BLaER1 treated with 17β-estradiol and CSF1 and Interleukin-3, amounts not matched to agents 10 nM and 100 nM (cell line): ENCODE results near the gene RPIA.
"Not testable (repeated sequence)": the region's sequence is repeated elsewhere in the genome, so short reads cannot be mapped to it uniquely, and the experiment has no call there.

ENCODE experiments used
- H3K27ac ChIP-seq, 11 experiments: shearing (Covaris generic); formaldehyde crosslinking; 2 replicates each; pipeline ENCODE4 v1.8.1; 2022
- H3K27me3 ChIP-seq, 11 experiments: shearing (Covaris generic); formaldehyde crosslinking; 2 replicates each; pipeline ENCODE4 v1.8.1; 2022
- H3K36me3 ChIP-seq, 11 experiments: shearing (Covaris generic); formaldehyde crosslinking; 2 replicates each; pipeline ENCODE4 v1.8.1; 2022
- H3K4me1 ChIP-seq, 10 experiments: shearing (Covaris generic); formaldehyde crosslinking; 2 replicates each; pipeline ENCODE4 v1.8.1; 2022
- H3K4me2 ChIP-seq, 11 experiments: shearing (Covaris generic); formaldehyde crosslinking; 2 replicates each; pipeline ENCODE4 v1.8.1; 2022
- H3K4me3 ChIP-seq, 10 experiments: shearing (Covaris generic); formaldehyde crosslinking; 2 replicates each; pipeline ENCODE4 v1.8.1; 2022
- H3K9ac ChIP-seq, 11 experiments: shearing (Covaris generic); formaldehyde crosslinking; 2 replicates each; pipeline ENCODE4 v1.8.1; 2022
- H3K9me3 ChIP-seq, 11 experiments: shearing (Covaris generic); formaldehyde crosslinking; replicated peaks in 1 of 11; 2 replicates each; pipeline ENCODE4 v1.8.1; 2022
- H4K20me1 ChIP-seq, 11 experiments: shearing (Covaris generic); formaldehyde crosslinking; 2 replicates each; pipeline ENCODE4 v1.8.1; 2022
- Cebpa-rat ChIP-seq, 11 experiments: shearing (Covaris generic); IDR thresholded peaks; 2 replicates each; pipeline ENCODE4 v1.8.1; 2022

The RPIA gene

GRCh38 chr2:88753833-88754584, 62.5 kb downstream of the RPIA start:
- TF ChIP-seq Cebpa-rat (IDR thresholded peaks at IDR 0.05) = 0 out of 22 replicates have a peak, but pooled peaks of 1 of the 11 experiments have one; percentile 42
- Histone ChIP-seq H3K9ac (peak overlapping the region in 1 of 11 experiments; percentile 32; a peak in 1 of 22 replicates), H3K4me3 (no peak overlapping the region), H3K27ac (peak overlapping the region in 3 of 11 experiments; percentile 33 to 64 (median 35); a peak in 5 of 22 replicates), H3K27me3 (no peaks in the 10 kb centered on the region), H3K4me1 (peaks cover 0 to 17% (median 13%) of the 10 kb centered on the region in 10 experiments; a peak in 15 of 20 replicates), H3K4me2 (peak overlapping the region in 8 of 11 experiments; percentile 27 to 70 (median 44); a peak in 16 of 22 replicates), H4K20me1 (no peaks in the 10 kb centered on the region), H3K9me3 (peaks cover 14 to 28% (median 23%) of the 10 kb centered on the region in 11 experiments), H3K36me3 (peaks cover 36 to 68% (median 52%) of the 10 kb centered on the region in 11 experiments)

DNA sequence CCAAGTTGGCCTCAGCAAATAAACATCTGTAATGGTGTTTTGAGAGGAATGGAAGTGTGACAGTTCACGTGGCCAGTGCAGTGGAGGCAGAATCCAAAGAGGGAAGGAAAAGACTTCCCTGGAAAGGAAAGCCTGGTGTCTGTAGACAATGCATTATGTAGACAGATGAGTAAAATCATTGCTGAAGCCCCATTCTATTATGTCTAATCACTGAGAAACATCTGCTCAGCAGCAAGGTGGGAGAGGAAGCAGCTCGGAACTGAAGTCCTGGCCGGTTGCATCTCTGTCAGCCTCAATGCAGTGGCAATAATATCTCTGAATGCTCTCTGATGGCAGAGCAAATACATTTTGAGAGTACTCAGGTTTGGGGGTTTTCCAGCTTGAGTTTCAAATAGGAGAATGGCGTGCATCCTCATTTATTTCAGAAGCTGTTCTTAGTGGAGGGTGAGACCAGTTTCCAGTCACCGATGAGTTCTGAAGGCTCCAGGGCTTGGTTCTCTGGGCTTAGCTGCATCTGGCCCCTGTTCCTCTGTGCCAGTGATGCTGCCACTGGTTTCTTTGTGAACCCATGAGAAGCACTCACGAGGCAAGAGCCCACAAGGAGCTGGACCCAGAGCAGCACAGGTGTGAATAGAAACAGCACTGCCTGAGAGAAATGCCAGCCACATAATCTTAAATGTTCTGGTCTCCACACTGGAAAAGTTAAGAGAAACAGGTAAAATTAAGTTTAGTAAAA, 63.3 kb downstream of the RPIA start:
- peaks cover 0 to 17% (median 13%) of the 10 kb centered on the region in 10 experiments; a peak in 15 of 20 replicates for H3K4me1 ChIP-seq
- peaks cover 28 to 61% (median 45%) of the 10 kb centered on the region in 11 experiments for H3K36me3 ChIP-seq
- peak overlapping the region in 8 of 11 experiments; percentile 27 to 70 (median 44); a peak in 16 of 22 replicates for H3K4me2 ChIP-seq
- peak overlapping the region in 1 of 11 experiments; percentile 32; a peak in 1 of 22 replicates for H3K9ac ChIP-seq
- TF ChIP-seq Cebpa-rat (IDR thresholded peaks at IDR 0.05) = no peak
- H3K9me3 ChIP-seq = peaks cover 21 to 35% (median 30%) of the 10 kb centered on the region in 11 experiments
- H3K27me3 ChIP-seq = no peaks in the 10 kb centered on the region
- peak overlapping the region in 3 of 11 experiments; percentile 33 to 64 (median 35); a peak in 5 of 22 replicates for H3K27ac ChIP-seq
- no peaks in the 10 kb centered on the region for H4K20me1 ChIP-seq
- H3K4me3 ChIP-seq = no peak overlapping the region

DNA sequence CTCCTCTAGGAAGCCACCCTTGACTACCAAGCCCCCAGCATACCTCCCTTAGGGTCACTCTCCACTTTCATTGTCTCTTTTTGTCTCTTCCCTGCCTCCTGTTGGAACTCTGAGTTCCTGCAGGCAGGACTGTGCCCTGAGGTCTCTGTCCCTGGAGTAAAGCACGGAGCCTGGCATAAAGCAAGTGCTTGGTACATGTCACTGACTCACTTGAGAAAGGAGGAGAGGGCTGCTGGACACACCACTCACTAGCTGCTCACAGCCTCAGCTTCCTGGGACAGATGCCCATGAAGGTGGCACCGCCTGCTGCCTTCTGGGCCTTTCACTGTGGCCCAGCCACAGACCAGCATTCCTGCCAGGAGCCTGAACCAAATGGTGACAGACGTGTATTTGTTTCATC, 64.4 kb downstream of the RPIA start:
- H3K4me3 ChIP-seq = no peak overlapping the region
- H3K9ac ChIP-seq = no peak overlapping the region
- peaks cover 0 to 17% (median 13%) of the 10 kb centered on the region in 10 experiments; a peak in 15 of 20 replicates for H3K4me1 ChIP-seq
- H3K27ac ChIP-seq = no peak overlapping the region; a peak in 1 of 22 replicates
- peaks cover 27 to 46% (median 37%) of the 10 kb centered on the region in 11 experiments for H3K9me3 ChIP-seq
- no peaks in the 10 kb centered on the region for H3K27me3 ChIP-seq
- H3K4me2 ChIP-seq = no peak overlapping the region
- no peak for TF ChIP-seq Cebpa-rat (IDR thresholded peaks at IDR 0.05)
- H4K20me1 ChIP-seq = no peaks in the 10 kb centered on the region
- peaks cover 19 to 52% (median 35%) of the 10 kb centered on the region in 11 experiments for H3K36me3 ChIP-seq

- H3K4me1 ChIP-seq = peaks cover 0 to 17% (median 13%) of the 10 kb centered on the region in 10 experiments; a peak in 15 of 20 replicates
- no peak overlapping the region for H3K27ac ChIP-seq
- H3K9ac ChIP-seq = no peak overlapping the region
- H3K9me3 ChIP-seq = peaks cover 27 to 46% (median 37%) of the 10 kb centered on the region in 11 experiments
- peaks cover 9 to 40% (median 23%) of the 10 kb centered on the region in 11 experiments; a peak in 20 of 22 replicates for H3K36me3 ChIP-seq
- H3K4me2 ChIP-seq = no peak overlapping the region
- H3K27me3 ChIP-seq = no peaks in the 10 kb centered on the region
- no peak for TF ChIP-seq Cebpa-rat (IDR thresholded peaks at IDR 0.05)
- H4K20me1 ChIP-seq = no peaks in the 10 kb centered on the region
- H3K4me3 ChIP-seq = no peak overlapping the region
Measured at GRCh38 chr2:88757025-88757424, 65.6 kb downstream of the RPIA start.

GRCh38 chr2:88758702-88759101, 67.2 kb downstream of the RPIA start:
- Histone ChIP-seq H3K36me3 (peaks cover 0 to 24% (median 7%) of the 10 kb centered on the region in 11 experiments; a peak in 11 of 22 replicates), H3K9me3 (peaks cover 32 to 50% (median 41%) of the 10 kb centered on the region in 11 experiments), H3K4me1 (peaks cover 0 to 16% (median 12%) of the 10 kb centered on the region in 10 experiments; a peak in 15 of 20 replicates)
- H3K4me3 ChIP-seq, H3K4me2 ChIP-seq, H3K27ac ChIP-seq, H3K27me3 ChIP-seq, H4K20me1 ChIP-seq, H3K9ac ChIP-seq: not testable (repeated sequence)

DNA sequence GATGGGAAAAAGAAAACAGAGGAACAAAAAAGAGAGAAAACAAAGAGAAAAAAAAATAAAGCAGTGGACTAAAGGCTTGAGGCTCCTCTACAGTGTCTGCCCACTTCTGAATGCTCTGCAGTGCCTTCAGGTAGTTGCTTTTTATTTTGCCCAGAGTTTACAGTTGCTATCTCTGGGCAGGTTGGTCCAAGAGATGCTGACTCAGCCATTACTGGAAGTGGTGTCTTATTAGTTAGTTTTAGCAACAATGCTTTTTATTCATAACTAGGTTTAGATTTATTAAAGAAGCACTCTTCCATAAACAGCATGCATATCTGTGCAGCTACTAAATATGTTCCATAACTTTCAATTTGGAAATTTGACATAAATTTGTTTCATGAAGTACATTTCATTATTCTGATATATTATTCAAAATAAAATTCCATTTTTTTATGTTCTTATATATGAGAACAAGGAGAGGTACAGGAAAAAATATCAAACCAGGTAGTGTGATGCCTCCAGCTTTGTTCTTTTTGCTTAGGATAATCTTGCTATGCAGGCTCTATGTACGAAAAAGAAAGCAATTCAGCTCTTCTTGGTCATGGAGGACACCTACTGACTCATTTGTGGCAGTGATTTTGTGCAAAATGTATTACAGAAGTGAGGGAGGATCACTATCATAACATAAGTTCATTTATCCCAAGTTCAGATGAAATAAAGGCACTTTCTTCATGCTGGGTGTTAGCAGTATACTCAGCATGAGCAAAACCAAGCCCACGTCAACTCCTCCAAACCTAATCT, 69.5 kb downstream of the RPIA start:
- H3K36me3 ChIP-seq = peaks cover 0 to 7% (median 0%) of the 10 kb centered on the region in 11 experiments; a peak in 4 of 22 replicates
- no peak for TF ChIP-seq Cebpa-rat (IDR thresholded peaks at IDR 0.05)
- H3K4me2 ChIP-seq = no peak overlapping the region
- H3K27me3 ChIP-seq = no peaks in the 10 kb centered on the region; a peak in 2 of 22 replicates
- H4K20me1 ChIP-seq = no peaks in the 10 kb centered on the region
- peaks cover 52 to 72% (median 62%) of the 10 kb centered on the region in 11 experiments for H3K9me3 ChIP-seq
- no peaks in the 10 kb centered on the region for H3K4me1 ChIP-seq
- no peak overlapping the region for H3K4me3 ChIP-seq
- no peak overlapping the region for H3K27ac ChIP-seq
- no peak overlapping the region for H3K9ac ChIP-seq

DNA sequence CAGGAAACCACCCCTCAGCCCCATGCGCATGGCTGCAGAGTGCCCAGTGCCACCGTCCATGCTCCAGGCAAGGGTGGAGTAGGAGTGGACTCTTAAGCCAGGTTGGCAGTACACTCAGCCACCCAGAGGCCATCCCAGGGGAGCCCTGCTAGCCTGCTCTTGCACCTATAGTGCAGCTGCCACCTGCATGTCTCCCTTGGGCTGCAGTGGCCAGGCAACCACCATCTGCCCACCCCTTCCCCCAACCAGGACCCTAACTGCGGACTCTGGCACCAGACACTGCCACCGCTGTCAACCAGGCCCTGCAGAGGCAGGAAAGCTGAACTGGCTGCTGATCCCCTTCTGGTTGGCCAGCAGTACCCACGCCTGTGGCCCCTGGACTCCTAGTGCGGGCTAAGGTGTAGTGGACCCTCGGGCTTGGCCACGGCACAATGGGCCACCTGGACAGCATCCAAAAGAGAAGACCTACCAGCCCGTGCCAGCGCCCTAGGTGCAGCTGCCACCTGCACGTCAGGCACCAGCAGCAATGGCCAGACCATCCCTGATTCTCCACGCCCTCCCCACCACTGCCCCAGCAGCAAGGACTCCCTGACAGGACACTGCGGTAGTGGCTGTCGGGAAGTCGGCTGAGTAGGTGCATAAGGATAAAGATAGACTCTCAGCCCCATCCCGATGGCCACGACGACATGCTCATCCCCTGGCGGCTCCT, 72.8 kb downstream of the RPIA start:
- no peak for TF ChIP-seq Cebpa-rat (IDR thresholded peaks at IDR 0.05)
- H3K4me3 ChIP-seq = no peak overlapping the region
- no peaks in the 10 kb centered on the region for H3K4me1 ChIP-seq
- H3K9me3 ChIP-seq = peaks cover 31 to 41% (median 35%) of the 10 kb centered on the region in 11 experiments
- H3K4me2 ChIP-seq = no peak overlapping the region
- H3K27me3 ChIP-seq = no peaks in the 10 kb centered on the region; a peak in 2 of 22 replicates
- no peaks in the 10 kb centered on the region for H4K20me1 ChIP-seq
- no peak overlapping the region for H3K9ac ChIP-seq
- no peak overlapping the region for H3K27ac ChIP-seq
- H3K36me3 ChIP-seq = peaks cover 0 to 4% (median 0%) of the 10 kb centered on the region in 11 experiments; a peak in 1 of 22 replicates

GRCh38 chr2:88764850-88765153, 73.3 kb downstream of the RPIA start:
- no peak overlapping the region for H3K4me3 ChIP-seq
- no peak for TF ChIP-seq Cebpa-rat (IDR thresholded peaks at IDR 0.05)
- H3K9ac ChIP-seq = no peak overlapping the region
- H3K36me3 ChIP-seq = no peaks in the 10 kb centered on the region
- H3K27ac ChIP-seq = no peak overlapping the region
- no peaks in the 10 kb centered on the region for H3K4me1 ChIP-seq
- peaks cover 26 to 36% (median 30%) of the 10 kb centered on the region in 11 experiments for H3K9me3 ChIP-seq
- H4K20me1 ChIP-seq = no peaks in the 10 kb centered on the region
- H3K4me2 ChIP-seq = no peak overlapping the region
- H3K27me3 ChIP-seq = no peaks in the 10 kb centered on the region; a peak in 2 of 22 replicates
